Stimulated activated CD4-positive, alpha-beta T cell treated with anti-CD3 and anti-CD28 coated beads, TNF-alpha, amount 100 ng/mL, for 1 hour (primary cell): ENCODE data around the gene PRPF19.

Source experiments
- DNase-seq, 3 donors: peaks; one replicate each; pipeline ENCODE4 v3.0.0-alpha.2; 2020; ENCODE audit warnings: low read depth in 3 of 3, low spot score in 1 of 3

The PRPF19 gene

GRCh38 chr11:60845338-60845737, 61.0 kb downstream of the PRPF19 start:
- DNase-seq = no peak

GRCh38 chr11:60844870-60845221, 61.5 kb downstream of the PRPF19 start:
- DNase-seq = no peak

GRCh38 chr11:60844045-60844869, 62.1 kb downstream of the PRPF19 start:
- no peak for DNase-seq

- DNase-seq = no peak
Observed at GRCh38 chr11:60842668-60843600, 63.5 kb downstream of the PRPF19 start.

GRCh38 chr11:60841797-60842667, 64.4 kb downstream of the PRPF19 start, which contains the start of gene CCDC86:
TSS of gene CCDC86 (plus strand) at chr11:60842113. CDS start at chr11:60842125, 12 bp downstream.
- peak; percentile 94 to 99 (median 96) for DNase-seq
